Measurements from ENCODE around the gene MUL1. TPM values are rescaled to one million over a fixed set of nuclear protein-coding genes. Genes with fewer than 3 reads are reported as not detected.
A peak's percentile ranks its signal among the peaks of the same experiment; 100 is the strongest.

Gene MUL1
- total RNA-seq, 4 donors from 2014 or later: 14.1 to 35.9 (median 29.3) TPM

DNA sequence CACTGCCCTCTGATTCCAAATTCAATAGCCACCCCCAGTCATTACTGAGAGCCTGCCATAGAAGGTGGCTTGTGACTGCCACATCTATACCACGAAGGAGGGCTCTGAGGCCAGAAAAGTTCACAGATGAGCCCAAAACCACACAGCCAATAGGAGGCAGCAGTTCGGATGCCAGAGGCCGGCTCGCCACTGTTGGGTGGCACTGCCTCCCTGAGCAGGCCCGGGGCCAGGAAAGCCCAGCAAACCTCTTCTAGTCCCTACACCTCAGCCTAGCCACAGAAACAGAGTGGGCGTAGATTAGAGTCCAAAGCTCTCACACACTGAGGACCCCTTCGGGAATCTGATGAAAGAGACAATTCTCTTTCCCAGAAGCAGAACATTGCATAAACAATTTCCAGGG lies 16.1 kb downstream of the MUL1 start:
- DNase-seq: no peak
- no peaks in the 10 kb centered on the region for H3K27me3 ChIP-seq
- intact Hi-C loops (cut with DNase I; ENCODE audit: low total_unique reads): loop anchor here (10.0 kb wide), 3 partner anchors 117 to 577 kb away; no protein-coding TSS in a partner anchor
- H3K4me1 ChIP-seq: no peaks in the 10 kb centered on the region
- H3K36me3 ChIP-seq: no peaks in the 10 kb centered on the region
- H3K27ac ChIP-seq: no peak overlapping the region
- no peak overlapping the region for H3K4me3 ChIP-seq
- TF ChIP-seq, protein P1, sequence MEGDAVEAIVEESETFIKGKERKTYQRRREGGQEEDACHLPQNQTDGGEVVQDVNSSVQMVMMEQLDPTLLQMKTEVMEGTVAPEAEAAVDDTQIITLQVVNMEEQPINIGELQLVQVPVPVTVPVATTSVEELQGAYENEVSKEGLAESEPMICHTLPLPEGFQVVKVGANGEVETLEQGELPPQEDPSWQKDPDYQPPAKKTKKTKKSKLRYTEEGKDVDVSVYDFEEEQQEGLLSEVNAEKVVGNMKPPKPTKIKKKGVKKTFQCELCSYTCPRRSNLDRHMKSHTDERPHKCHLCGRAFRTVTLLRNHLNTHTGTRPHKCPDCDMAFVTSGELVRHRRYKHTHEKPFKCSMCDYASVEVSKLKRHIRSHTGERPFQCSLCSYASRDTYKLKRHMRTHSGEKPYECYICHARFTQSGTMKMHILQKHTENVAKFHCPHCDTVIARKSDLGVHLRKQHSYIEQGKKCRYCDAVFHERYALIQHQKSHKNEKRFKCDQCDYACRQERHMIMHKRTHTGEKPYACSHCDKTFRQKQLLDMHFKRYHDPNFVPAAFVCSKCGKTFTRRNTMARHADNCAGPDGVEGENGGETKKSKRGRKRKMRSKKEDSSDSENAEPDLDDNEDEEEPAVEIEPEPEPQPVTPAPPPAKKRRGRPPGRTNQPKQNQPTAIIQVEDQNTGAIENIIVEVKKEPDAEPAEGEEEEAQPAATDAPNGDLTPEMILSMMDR (IDR thresholded peaks at IDR 0.05): no peak
- TF ChIP-seq POLR2A (IDR thresholded peaks at IDR 0.05): no peak
- H3K9me3 ChIP-seq: no peaks in the 10 kb centered on the region

DNA sequence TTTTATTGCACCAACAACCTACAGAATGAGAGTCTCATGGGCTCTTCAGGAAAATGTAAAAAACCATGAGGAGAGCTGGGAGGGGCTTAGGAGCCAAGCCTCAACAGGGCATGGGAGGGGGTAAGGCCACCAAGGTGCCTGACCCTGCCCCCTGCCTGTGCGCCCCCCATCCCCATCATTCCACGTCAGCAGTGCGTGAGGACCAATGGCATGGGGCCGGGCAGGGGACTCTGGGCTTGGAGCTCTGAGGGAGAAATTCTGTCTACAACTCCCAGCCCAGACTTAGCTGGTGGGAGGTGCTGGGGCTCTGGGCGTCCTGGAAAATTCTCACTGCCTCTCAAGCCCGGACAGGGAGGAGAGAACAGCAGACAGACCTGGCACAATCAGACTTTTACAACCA lies 16.8 kb downstream of the MUL1 start:
- DNase-seq: no peak
- intact Hi-C loops (cut with DNase I; ENCODE audit: low total_unique reads): loop anchor here (10.0 kb wide), 3 partner anchors 116 to 576 kb away; no protein-coding TSS in a partner anchor
- TF ChIP-seq POLR2A (IDR thresholded peaks at IDR 0.05): no peak
- TF ChIP-seq, protein P1 (IDR thresholded peaks at IDR 0.05): no peak
- Histone ChIP-seq H3K27ac (no peak overlapping the region), H3K27me3 (no peaks in the 10 kb centered on the region), H3K9me3 (no peaks in the 10 kb centered on the region), H3K4me1 (no peaks in the 10 kb centered on the region), H3K36me3 (no peaks in the 10 kb centered on the region), H3K4me3 (no peak overlapping the region)

DNA sequence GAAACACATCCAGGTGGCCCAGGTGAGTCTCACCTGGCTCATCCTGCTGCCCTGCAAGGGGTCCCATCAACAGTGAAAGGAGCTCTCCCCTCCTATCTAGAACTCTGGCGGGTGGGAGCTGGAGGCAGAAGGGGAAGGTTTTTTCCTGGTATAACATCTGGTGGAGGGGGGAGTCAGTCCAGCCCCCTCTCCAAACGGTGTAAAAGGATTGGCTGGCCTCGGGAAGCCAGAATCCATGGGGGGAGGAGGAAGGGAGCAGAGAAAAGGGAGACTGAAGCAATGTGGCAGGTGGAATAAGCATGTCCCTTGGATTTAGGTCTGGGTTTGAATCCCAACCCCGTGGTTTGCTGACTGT lies 20.7 kb downstream of the MUL1 start:
- no peak for TF ChIP-seq POLR2A (IDR thresholded peaks at IDR 0.05)
- TF ChIP-seq, protein P1 (IDR thresholded peaks at IDR 0.05): no peak
- no peak overlapping the region for H3K4me3 ChIP-seq
- peak overlapping the region in 1 of 2 donors; percentile 80 for H3K27ac ChIP-seq
- H3K9me3 ChIP-seq: no peaks in the 10 kb centered on the region
- no peak for DNase-seq
- H3K4me1 ChIP-seq: peaks cover 3 to 11% of the 10 kb centered on the region in 2 donors
- intact Hi-C loops (cut with DNase I; ENCODE audit: low total_unique reads): no loop called here
- no peaks in the 10 kb centered on the region for H3K36me3 ChIP-seq
- no peaks in the 10 kb centered on the region for H3K27me3 ChIP-seq

DNA sequence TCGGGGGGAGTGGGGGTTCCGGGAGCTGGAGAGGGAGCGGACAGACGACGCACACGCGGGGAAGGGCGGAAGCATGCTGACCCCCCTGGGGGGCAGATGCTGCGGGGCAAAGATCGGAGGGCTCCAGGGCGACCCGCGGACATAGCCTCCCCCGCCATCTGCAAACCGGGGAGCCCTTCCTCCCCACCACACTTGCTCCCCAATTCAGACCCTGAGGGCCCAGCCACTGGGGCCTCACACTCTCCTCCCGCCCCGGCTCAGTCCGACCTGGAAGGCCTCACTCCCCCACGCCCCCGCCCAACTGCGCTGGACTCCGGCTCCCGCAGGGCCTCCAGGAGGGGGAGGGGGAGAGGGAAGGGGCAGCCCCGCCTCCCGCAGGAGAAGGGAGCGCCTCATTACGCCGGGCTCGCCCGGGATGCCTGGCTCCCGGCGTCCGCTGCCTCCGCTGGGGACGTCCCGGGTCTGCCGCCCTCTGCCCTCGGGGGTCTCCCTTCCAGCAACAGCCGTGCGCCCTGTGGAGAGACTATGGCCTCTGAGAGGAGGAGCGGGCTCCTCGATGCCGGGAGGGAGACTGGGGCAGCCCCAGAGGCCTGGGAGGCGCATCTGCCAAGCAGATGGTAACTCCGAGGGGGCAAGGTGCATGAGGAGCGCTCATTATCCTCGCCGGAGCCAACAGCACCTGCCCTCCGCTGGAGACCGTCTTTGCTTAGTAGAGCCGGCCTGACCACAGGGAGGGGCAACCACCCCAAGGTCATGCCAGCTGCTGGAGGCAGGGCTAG lies 21.3 kb downstream of the MUL1 start:
- H3K27ac ChIP-seq: peak overlapping the region; percentile 80 to 89
- peaks cover 3 to 11% of the 10 kb centered on the region in 2 donors for H3K4me1 ChIP-seq
- DNase-seq: peak; percentile 85 to 86

More for the DNA sequence above, 21.3 kb downstream of the MUL1 start:
- Histone ChIP-seq H3K9me3 (no peaks in the 10 kb centered on the region), H3K27me3 (no peaks in the 10 kb centered on the region), H3K4me3 (peak overlapping the region; percentile 66 to 79), H3K36me3 (no peaks in the 10 kb centered on the region)
- peak in 1 of 2 donors; percentile 18 for TF ChIP-seq POLR2A (IDR thresholded peaks at IDR 0.05)
- TF ChIP-seq, protein P1 (IDR thresholded peaks at IDR 0.05): no peak
- intact Hi-C loops (cut with DNase I; ENCODE audit: low total_unique reads): no loop called here

Measured in uterus (tissue), 4 donors.